GM18511 (cell line): ENCODE measurements around the gene CAPZB.

Experiments used
- ATAC-seq: cut with Tn5 transposase; IDR thresholded peaks from one replicate; pipeline ENCODE4 v1.9.1; 2021; ENCODE audit warnings: mild to moderate bottlenecking, moderate library complexity; ENCODE audit not compliant: unreplicated experiment

CAPZB gene

DNA sequence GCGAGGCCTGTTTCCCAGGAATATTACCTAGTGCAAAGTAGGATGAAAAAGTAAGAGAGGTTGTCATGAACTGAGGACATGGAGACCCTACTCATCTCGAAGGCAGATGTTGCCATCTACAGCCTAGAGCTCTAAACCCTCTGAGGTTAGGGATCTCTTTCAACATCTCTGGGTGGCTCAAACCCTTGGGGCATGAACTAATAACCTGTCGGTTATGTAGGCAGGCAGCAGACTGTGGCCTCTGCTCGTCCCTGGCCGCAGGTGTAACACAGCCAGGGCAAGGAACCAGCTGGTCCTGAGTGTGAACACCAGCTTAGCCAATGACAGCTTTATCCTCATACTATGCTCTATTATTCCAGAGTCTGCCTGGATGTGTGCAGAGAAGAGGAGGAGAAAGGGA is 13.2 kb downstream of the CAPZB start:
- no peak for ATAC-seq

DNA sequence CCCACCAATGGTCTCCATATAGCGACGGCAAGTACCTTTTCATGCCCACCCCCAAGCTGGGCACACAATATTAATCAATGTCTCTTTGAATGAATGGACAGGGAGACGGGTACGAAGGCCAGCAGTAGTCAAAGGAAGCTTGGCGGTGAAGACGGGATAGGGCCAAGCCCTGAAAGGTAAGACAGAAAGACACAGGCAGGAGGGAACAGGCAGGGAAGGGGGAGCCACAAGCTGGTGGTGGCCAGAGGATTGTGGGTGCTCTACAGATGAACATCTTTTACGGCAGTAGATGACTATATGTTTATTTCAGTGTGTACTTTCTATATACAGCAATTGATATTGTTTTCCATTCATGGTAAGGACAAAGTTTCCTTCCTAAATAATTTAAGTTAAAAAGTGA is 16.3 kb downstream of the CAPZB start:
- ATAC-seq = no peak

DNA sequence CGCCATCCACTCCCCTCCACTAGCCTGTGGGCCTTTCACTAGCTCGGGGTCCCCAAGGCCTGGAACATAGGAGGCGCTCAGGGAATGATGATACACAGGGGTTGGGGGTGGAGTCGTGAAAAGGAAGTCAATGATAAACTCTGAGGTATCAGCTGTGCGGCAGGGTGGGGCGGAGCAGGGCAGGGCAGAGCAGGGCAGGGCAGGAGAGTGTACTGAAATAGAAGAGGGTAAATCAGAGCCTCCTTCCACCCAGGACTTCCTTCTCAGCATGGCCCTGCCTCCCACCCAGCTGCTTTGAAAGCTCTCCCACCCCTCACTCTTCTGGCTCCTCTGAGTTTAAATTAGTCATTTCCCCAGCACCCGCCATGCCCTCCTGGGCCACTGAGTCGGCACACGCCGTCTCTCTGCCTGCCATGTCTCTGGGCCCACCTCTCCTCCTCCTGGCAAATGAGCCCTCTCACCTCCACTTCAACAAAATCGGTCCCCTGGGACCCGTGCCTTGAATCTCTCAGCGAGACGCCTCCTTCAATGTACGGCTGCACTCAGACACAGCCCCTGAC is 16.9 kb downstream of the CAPZB start:
- ATAC-seq = peak; percentile 83

DNA sequence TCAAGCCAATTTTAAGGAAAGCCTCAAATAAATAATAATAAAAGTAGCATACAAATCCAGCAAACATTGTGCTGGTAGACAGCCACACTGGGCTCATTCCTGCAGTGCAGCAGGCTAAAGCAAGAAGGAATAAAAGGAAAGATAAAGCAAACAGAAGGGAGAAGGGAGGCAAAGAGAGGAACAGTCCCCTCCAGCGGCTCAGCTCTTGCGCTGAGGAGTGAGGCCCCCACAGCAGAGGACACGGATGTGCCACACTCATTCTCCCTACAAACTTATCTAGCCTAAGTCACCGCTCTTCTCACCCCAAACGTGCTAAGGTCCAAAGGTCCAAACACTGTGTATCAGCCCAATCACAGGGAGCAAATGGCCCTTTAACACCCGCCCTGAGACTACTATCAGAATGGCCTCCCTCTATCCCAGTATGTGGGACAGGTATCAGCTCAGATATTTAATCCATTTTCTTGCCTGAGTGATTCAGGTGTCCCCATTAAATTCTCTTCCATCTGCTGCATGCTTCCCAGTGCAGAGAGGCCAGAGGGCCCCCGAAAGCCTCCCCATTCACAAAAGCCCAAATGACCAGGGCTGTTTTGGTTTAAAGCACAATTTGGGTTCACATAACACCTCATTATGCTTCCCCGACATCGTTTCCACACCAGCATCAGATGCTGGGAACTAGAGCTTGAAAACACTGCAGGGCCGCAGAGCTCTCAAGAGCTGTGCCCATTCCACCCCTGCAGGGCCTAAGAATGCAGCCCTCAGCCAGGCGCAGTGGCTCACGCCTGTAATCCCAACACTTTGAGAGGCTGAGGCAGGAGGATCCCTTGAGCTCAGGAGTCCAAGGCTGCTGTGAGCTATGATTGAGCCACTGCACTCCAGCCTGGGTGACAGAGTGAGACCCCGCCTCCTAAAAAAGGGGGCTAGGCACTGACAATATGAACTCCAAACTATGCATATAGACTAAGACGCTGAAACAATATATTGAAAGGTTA is 17.8 kb downstream of the CAPZB start:
- ATAC-seq = no peak

DNA sequence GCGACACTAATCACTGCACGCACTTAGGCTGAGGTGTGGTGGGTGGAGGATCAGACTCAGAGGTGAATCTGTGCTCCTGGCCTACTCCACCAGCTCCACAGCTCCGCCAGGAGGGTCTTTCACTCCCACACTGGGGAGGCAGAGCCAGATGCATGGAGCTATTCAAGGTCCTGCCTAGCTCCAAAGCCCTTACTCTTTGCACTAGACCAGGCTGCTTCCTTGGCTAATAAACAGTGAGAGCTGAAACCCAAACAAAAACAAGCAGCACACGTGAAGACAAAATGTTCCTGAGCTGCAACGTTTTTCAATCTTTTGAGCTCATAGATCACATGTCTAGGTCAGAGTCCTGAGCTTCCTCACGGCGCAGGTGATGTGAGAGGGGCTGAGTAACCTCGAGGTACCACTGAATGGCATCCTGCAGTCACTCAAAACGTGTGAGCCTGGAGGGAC is 19.2 kb downstream of the CAPZB start:
- ATAC-seq = no peak

- no peak for ATAC-seq
Observed at GRCh38 chr1:19465650-19466049, 19.7 kb downstream of the CAPZB start.

GRCh38 chr1:19465123-19465522 is 20.2 kb downstream of the CAPZB start:
- no peak for ATAC-seq

DNA sequence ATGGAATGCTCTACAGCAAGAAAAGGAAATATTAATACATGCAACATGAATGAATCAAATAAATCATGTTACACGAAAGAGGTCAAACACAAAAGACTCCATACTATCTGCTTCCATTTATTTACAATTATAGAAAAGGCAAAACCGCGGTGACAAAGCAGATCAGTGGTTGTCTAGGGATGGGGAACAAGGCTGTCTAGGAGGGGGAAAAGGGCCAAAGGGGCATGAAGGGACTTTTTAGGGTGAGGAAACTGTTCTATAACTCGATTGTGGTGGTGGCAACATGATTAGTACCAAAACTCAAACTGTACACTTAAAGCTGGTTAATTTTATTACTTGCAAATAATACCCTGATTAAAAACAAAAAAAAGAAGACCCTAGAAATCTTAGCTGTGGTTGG is 20.6 kb downstream of the CAPZB start:
- no peak for ATAC-seq

DNA sequence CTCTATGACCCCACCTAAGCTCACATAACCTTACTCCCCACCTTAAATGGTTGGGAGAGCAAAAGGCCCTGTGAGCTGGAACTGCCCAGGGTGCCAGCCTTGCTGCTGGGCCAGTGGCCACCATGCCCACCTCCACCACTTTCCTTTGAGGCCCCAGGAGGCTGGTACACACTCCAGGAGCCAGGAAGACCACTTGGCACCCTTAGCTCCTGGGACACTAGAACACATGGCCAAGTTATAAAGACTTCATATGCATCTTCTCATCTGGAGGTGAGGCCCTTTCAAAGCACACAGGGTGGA is 21.9 kb downstream of the CAPZB start:
- ATAC-seq = no peak

DNA sequence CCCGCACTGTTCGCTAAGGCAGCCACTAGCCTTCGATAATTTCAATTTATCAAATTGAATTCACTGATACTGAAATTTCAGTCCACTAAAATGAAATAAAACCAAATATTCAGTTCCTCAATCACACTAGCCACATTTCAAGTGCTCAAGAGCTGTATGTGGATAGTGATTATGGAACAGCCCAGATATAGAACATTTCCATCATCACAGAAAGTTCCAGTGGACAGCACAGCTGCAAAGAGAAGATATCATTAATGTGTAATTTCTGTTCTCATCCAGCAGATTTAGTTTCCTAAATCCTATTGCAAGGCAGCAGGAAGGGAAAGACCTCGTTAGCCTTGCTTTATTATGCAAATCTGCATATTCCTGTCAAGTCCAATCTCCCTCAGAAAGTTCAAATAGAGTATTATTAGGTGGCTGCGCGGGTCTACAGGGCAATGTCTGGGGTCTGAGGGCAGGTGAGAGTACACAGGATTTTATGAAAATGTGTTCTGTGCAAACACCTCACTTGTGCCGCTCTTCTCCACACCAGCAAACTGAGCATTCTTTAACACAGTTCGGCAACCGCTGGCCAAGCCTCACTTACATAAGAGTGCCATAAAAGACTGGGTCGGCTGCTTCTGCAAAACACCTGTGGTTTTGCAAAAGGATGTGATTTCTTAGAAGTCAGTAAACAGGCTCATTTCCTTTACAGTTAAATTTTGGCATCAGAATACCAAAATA is 22.4 kb downstream of the CAPZB start:
- peak; percentile 55 for ATAC-seq

DNA sequence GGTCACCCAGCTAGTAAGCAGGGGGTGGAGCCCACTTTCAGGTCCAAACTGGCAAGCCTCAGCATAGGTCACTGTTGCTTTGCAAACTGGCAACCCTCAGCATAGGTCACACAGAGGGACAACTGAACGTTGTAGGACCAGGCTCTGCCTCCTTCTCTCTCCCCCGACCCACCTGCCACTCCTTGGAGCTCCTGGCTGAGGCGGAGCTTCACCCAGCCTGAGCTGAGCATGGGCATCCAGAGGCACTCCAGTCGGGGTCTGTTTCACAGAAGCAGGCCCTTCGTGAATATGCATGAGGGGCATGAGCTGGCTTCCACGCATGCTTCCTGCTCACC is 24.2 kb downstream of the CAPZB start:
- no peak for ATAC-seq

DNA sequence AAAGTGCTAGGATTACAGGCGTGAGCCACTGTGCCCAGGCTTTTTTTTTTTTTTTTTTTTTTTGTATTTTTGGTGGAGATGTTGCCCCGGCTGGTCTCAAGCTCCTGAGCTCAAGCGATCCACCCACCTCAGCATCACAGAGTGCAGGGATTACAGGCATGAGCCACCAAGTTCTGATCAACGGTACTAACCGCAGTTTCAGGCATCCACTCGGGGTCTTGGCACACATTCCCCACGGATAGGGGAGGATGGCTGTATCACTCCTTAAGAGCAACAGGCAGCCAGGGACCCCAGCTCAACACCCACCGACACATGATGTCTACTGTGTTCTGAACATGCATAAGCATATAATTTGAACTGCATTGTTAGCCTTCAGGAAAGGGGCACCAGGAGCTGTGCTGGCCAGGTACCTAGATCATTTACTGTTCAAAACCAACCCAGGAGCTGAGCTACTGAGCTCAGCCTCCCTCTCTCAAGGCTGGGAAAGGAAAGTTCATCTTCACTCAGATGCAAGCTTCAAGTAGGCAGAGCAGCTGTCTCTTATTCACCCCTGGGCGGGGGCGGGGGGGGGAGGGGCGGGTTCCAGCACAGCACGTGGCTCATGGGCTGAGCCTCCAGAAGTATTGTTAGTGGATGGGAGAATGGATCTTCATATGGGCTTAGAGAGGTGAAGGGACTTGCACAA is 24.7 kb downstream of the CAPZB start:
- ATAC-seq = no peak

DNA sequence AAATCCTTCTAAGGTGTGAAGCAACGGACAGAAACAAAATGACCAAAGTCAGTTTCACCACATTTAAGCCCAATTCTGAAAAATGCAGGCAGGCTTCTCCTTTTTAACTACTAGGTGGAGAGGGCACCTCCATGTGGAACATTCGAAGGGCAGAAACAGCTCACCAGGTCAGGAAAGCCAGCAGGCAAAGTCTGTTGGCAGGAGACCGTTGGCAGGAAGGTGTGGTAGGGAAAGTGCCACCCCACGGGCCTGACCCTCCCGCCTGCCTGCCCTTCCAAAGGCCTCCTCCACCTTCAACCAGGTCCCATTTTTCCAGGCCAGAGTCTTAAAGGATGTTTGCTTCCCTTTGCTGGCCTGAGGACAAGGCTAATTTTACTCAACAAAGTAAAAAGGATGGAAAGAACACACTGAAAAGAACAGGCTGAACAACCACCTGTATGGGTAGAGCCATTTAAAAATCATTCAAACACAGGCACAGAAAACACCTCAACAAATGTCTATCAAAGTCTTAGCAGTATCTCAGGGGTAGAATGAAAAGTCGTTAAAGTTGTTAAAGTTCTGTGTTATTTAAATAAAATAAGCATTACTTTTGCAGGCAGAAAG is 26.4 kb downstream of the CAPZB start:
- ATAC-seq = no peak

DNA sequence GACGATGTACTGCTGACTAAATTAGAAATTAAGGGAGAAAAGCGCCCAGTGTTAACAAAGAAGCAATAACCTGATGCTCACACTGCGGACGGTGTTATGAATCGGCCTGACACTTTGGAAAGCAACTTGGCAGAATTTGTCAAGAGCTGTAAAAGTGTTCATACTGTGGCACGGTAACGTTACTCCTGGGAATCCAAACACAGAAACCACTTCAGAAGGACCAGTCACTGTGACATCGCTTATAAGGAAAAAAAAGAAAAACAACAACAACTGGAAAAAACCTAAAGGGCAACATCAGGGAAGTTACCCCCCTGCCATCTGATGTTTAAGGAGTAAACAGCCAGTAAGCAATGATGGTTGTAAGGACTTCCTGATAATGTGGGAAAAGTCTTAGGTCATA is 27.7 kb downstream of the CAPZB start:
- no peak for ATAC-seq

- ATAC-seq = no peak
Observed at GRCh38 chr1:19456968-19457441, 28.3 kb downstream of the CAPZB start.

DNA sequence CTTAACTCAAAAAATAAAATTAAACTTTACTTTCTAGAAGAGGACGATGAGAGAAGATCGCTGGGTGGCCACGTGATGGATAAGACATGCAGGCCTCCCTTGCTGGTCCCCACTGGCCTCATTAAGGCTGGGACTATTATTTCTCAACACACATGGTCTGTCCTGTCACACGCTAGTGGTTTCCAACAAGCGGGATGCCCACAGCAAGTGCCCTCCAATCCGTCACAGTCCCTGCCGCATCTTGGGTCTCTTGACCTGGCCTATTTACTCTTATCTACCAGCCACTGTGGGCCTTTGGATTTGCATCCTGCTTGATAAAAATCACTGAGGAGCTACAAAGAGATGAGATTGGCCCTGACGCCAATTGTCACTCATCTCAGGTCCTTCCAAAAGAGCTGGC is 30.0 kb downstream of the CAPZB start:
- ATAC-seq = no peak

GRCh38 chr1:19454265-19455146 is 30.8 kb downstream of the CAPZB start:
- no peak for ATAC-seq

- ATAC-seq = no peak
Observed at GRCh38 chr1:19453741-19454201, 31.6 kb downstream of the CAPZB start.

- ATAC-seq = no peak
Observed at GRCh38 chr1:19452221-19452663, 33.1 kb downstream of the CAPZB start.
